A673 (cell line): ENCODE measurements around the gene EPS8. TPM values are rescaled to one million over a fixed set of nuclear protein-coding genes. Genes with fewer than 3 reads are reported as not detected.

Experiments used
- BruUV-seq: library from RNA; stranded (reverse); fragments of 400-500 nt; replicated peaks from 2 replicates; lab custom pipeline; 2021; lab: Mats Ljungman, UMichigan
- CTCF ChIA-PET: fragments of 300-600 bp; sonication (Branson Sonifier 250); formaldehyde crosslinking; loops from one replicate; lab custom pipeline; 2022; ENCODE audit warnings: antibody characterized with exemption; lab: Charles Lee
- POLR2A ChIA-PET: fragments of 300-600 bp; sonication (Branson Sonifier 250); formaldehyde crosslinking; loops from one replicate; lab custom pipeline; 2022; ENCODE audit warnings: antibody characterized with exemption; ENCODE audit not compliant: low non-redundant PET; lab: Charles Lee
- DNase-seq: peaks from one replicate; pipeline ENCODE4 v3.0.0-alpha.2; 2015; ENCODE audit warnings: low spot score
- H3K27ac ChIP-seq: fragments of 200-600 bp; sonication (generic); 2 replicates; pipeline ENCODE4 v1.5.1; 2016; ENCODE audit warnings: mixed run types, low read depth, mild to moderate bottlenecking, mixed read lengths, antibody characterized with exemption, low read length; ENCODE audit not compliant: poor library complexity, severe bottlenecking
- H3K27me3 ChIP-seq: fragments of 200-600 bp; sonication (generic); replicated peaks from 2 replicates; pipeline ENCODE4 v1.6.1; 2017; ENCODE audit warnings: mixed run types, low read depth, mild to moderate bottlenecking, mixed read lengths, antibody characterized with exemption, low read length; ENCODE audit not compliant: insufficient read depth, poor library complexity
- H3K36me3 ChIP-seq: fragments of 200-600 bp; sonication (generic); 2 replicates; pipeline ENCODE4 v1.6.1; 2016; ENCODE audit warnings: mixed run types, mild to moderate bottlenecking, mixed read lengths, antibody characterized with exemption, low read length; ENCODE audit not compliant: insufficient read depth, poor library complexity, severe bottlenecking
- H3K4me1 ChIP-seq: fragments of 200-600 bp; sonication (generic); 2 replicates; pipeline ENCODE4 v1.6.1; 2017; ENCODE audit warnings: mixed run types, mild to moderate bottlenecking, mixed read lengths, antibody characterized with exemption, low read length; ENCODE audit not compliant: insufficient read depth, poor library complexity, severe bottlenecking
- H3K4me3 ChIP-seq: fragments of 200-600 bp; sonication (generic); 2 replicates; pipeline ENCODE4 v1.5.1; 2016; ENCODE audit warnings: low read depth, mixed run types, mild to moderate bottlenecking, mixed read lengths, low read length; ENCODE audit not compliant: poor library complexity, severe bottlenecking
- H3K9me3 ChIP-seq: fragments of 200-600 bp; sonication (generic); 2 replicates; pipeline ENCODE4 v1.6.1; 2016; ENCODE audit warnings: mixed run types, low read depth, mild to moderate bottlenecking, mixed read lengths, antibody characterized with exemption, low read length; ENCODE audit not compliant: poor library complexity, severe bottlenecking
- EZH2 ChIP-seq: fragments of 200-600 bp; sonication (generic); IDR thresholded peaks from 2 replicates; pipeline ENCODE4 v1.6.1; 2017; ENCODE audit warnings: borderline replicate concordance, low read depth, mild to moderate bottlenecking, mixed read lengths, antibody characterized with exemption, low read length; ENCODE audit not compliant: poor library complexity, severe bottlenecking
- intact Hi-C: fragments of 100-400 bp; cut with micrococcal nuclease; formaldehyde crosslinking; loops from one replicate; pipeline ENCODE4 v1.10.0; 2022; ENCODE audit not compliant: unreplicated experiment
- total RNA-seq: library from RNA; stranded (reverse); gene quantifications from 2 replicates; pipeline ENCODE4 v1.2.3, GENCODE V29; 2021
- TF ChIP-seq, protein P1 (sequence below): fragments of 300-800, 200-600 bp; sonication (generic); conservative IDR thresholded peaks from 2 replicates; pipeline ENCODE4 v1.5.1; 2017; ENCODE audit warnings: low read depth, mild to moderate bottlenecking, antibody characterized with exemption, low read length, moderate library complexity, mixed read lengths

EPS8 gene
- total RNA-seq, 1 experiment from 2014 or later, result 14.0 TPM

GRCh38 chr12:15575671-15576541 lies 213.3 kb downstream of the EPS8 start:
- DNase-seq, result no peak
- intact Hi-C loops, result no loop called here
- ChIA-PET CTCF (no interaction called here), POLR2A (no interaction called here)
- TF ChIP-seq, protein P1, sequence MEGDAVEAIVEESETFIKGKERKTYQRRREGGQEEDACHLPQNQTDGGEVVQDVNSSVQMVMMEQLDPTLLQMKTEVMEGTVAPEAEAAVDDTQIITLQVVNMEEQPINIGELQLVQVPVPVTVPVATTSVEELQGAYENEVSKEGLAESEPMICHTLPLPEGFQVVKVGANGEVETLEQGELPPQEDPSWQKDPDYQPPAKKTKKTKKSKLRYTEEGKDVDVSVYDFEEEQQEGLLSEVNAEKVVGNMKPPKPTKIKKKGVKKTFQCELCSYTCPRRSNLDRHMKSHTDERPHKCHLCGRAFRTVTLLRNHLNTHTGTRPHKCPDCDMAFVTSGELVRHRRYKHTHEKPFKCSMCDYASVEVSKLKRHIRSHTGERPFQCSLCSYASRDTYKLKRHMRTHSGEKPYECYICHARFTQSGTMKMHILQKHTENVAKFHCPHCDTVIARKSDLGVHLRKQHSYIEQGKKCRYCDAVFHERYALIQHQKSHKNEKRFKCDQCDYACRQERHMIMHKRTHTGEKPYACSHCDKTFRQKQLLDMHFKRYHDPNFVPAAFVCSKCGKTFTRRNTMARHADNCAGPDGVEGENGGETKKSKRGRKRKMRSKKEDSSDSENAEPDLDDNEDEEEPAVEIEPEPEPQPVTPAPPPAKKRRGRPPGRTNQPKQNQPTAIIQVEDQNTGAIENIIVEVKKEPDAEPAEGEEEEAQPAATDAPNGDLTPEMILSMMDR, result no peak
- no peak for TF ChIP-seq EZH2
- BruUV-seq, result no TSS peak
- H3K36me3 ChIP-seq, result no peaks in the 10 kb centered on the region
- no peak overlapping the region for H3K4me3 ChIP-seq
- no peak overlapping the region for H3K27ac ChIP-seq
- no peaks in the 10 kb centered on the region for H3K4me1 ChIP-seq
- H3K9me3 ChIP-seq, result no peaks in the 10 kb centered on the region
- no peaks in the 10 kb centered on the region for H3K27me3 ChIP-seq

DNA sequence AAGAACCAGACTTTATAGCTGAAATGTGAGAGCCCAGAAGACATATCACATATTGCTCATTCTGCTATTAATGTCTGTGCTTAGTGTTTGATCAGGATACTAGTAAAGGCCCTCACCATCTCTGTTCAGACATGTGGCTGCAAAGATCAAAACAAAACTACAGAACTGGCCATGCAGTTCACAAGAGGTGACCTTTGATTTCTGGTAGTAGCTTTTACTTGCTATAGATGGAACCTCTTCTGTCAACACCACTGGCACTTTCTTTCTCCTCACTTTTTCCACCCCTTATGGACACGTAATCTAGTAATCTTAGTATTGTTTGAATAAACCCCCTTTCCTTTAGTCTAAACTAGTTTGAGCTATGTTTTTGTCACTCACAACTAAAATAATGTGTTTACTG lies 214.8 kb downstream of the EPS8 start:
- H3K4me1 ChIP-seq, result no peaks in the 10 kb centered on the region
- no peak for TF ChIP-seq EZH2
- TF ChIP-seq, protein P1, result no peak
- intact Hi-C loops, result no loop called here
- no peaks in the 10 kb centered on the region for H3K27me3 ChIP-seq
- POLR2A ChIA-PET, result no interaction called here
- CTCF ChIA-PET, result no interaction called here
- BruUV-seq, result no TSS peak
- no peaks in the 10 kb centered on the region for H3K36me3 ChIP-seq
- H3K27ac ChIP-seq, result no peak overlapping the region
- H3K4me3 ChIP-seq, result no peak overlapping the region
- no peak for DNase-seq
- H3K9me3 ChIP-seq, result no peaks in the 10 kb centered on the region

Other genes with a start within 250 kb of the EPS8 start
- gene STRAP, start 93.0 kb upstream of the EPS8 start, total RNA-seq, result 222 and 247 TPM in 2 replicates
- gene DERA, start 121.9 kb upstream of the EPS8 start, total RNA-seq, result 43.7 and 53.0 TPM in 2 replicates